ENCODE results near the gene NOPCHAP1. TPM values are rescaled to one million over a fixed set of nuclear protein-coding genes. Genes with fewer than 3 reads are reported as not detected.
"Not testable (repeated sequence)": the region's sequence is repeated elsewhere in the genome, so short reads cannot be mapped to it uniquely, and the experiment has no call there.

NOPCHAP1 gene
- total RNA-seq, 1 experiment from 2014 or later = 37.8 TPM

- no peaks in the 10 kb centered on the region for H4K20me1 ChIP-seq (ENCODE audit: low read length)
- H3K27ac ChIP-seq (ENCODE audit: low read length) = no peak overlapping the region
- TF ChIP-seq EZH2phosphoT487 (IDR thresholded peaks at IDR 0.05; ENCODE audit: borderline replicate concordance, low read length) = no peak
- TF ChIP-seq CTCF (conservative IDR thresholded peaks at IDR 0.05; ENCODE audit: low read depth, low read length) = no peak
- no peak for TF ChIP-seq EZH2 (IDR thresholded peaks at IDR 0.05; ENCODE audit: low read length, unreplicated experiment)
- H2AFZ ChIP-seq (ENCODE audit: low read length) = no peak overlapping the region
- no peak overlapping the region for H3K4me3 ChIP-seq (ENCODE audit: low read length)
- intact Hi-C loops (cut with micrococcal nuclease) = no loop called here
- CTCF ChIA-PET = no interaction called here
- no TSS peak for BruUV-seq (replicated peaks)
- peaks cover 8% of the 10 kb centered on the region; the same call in 1 of the 2 replicates for H3K4me1 ChIP-seq (ENCODE audit: insufficient read depth, low read length)
- no peak overlapping the region for H3K9ac ChIP-seq (ENCODE audit: low read length)
- POLR2A ChIA-PET (ENCODE audit: unreplicated experiment) = no interaction called here
- H3K27me3 ChIP-seq (ENCODE audit: low read length) = no peaks in the 10 kb centered on the region
- H3K36me3 ChIP-seq (ENCODE audit: low read depth, low read length) = no peaks in the 10 kb centered on the region
- H3K79me2 ChIP-seq (ENCODE audit: low read length) = no peaks in the 10 kb centered on the region
- no peak for DNase-seq
- no peaks in the 10 kb centered on the region for H3F3A ChIP-seq (ENCODE audit: low read length, unreplicated experiment)
- no peak overlapping the region for H3K4me2 ChIP-seq (ENCODE audit: low read length)
- H3K9me3 ChIP-seq (ENCODE audit: low read length) = no peaks in the 10 kb centered on the region
- ATAC-seq = peak; percentile 31
- 0 out of 2 replicates have a peak, but pooled peaks cover 4% of the 10 kb centered on the region for H3K9me2 ChIP-seq (replicated peaks; ENCODE audit: low read length)
Measured at GRCh38 chr12:104939089-104939488, 47.0 kb upstream of the NOPCHAP1 start.

GRCh38 chr12:104941454-104941853, 44.7 kb upstream of the NOPCHAP1 start:
- no peaks in the 10 kb centered on the region for H3F3A ChIP-seq (ENCODE audit: low read length, unreplicated experiment)
- H3K27me3 ChIP-seq (ENCODE audit: low read length) = no peaks in the 10 kb centered on the region
- TF ChIP-seq EZH2 (IDR thresholded peaks at IDR 0.05; ENCODE audit: low read length, unreplicated experiment) = no peak
- TF ChIP-seq CTCF (conservative IDR thresholded peaks at IDR 0.05; ENCODE audit: low read depth, low read length) = no peak
- no peak for TF ChIP-seq EZH2phosphoT487 (IDR thresholded peaks at IDR 0.05; ENCODE audit: borderline replicate concordance, low read length)
- H4K20me1 ChIP-seq (ENCODE audit: low read length) = no peaks in the 10 kb centered on the region
- POLR2A ChIA-PET (ENCODE audit: unreplicated experiment) = interaction anchor here (0.7 kb wide), 1 partner anchor 803 kb away, joined by 3 read pairs; the partner anchor contains the start of gene NFYB
- H3K9ac ChIP-seq (ENCODE audit: low read length) = no peak overlapping the region
- H3K4me2 ChIP-seq (ENCODE audit: low read length) = no peak overlapping the region
- H3K36me3 ChIP-seq (ENCODE audit: low read depth, low read length) = no peaks in the 10 kb centered on the region
- H3K4me3 ChIP-seq (ENCODE audit: low read length) = no peak overlapping the region
- H3K9me3 ChIP-seq (ENCODE audit: low read length) = no peaks in the 10 kb centered on the region
- DNase-seq (no peak), ATAC-seq (no peak)
- H3K79me2 ChIP-seq (ENCODE audit: low read length) = no peaks in the 10 kb centered on the region
- no peak overlapping the region for H2AFZ ChIP-seq (ENCODE audit: low read length)
- no TSS peak for BruUV-seq (replicated peaks)
- peaks cover 8% of the 10 kb centered on the region; the same call in 1 of the 2 replicates for H3K4me1 ChIP-seq (ENCODE audit: insufficient read depth, low read length)
- CTCF ChIA-PET = no interaction called here
- H3K9me2 ChIP-seq (replicated peaks; ENCODE audit: low read length) = no peaks in the 10 kb centered on the region
- intact Hi-C loops (cut with micrococcal nuclease) = no loop called here
- no peak overlapping the region for H3K27ac ChIP-seq (ENCODE audit: low read length)

- CTCF ChIA-PET = no interaction called here
Measured at GRCh38 chr12:104942075-104942474, 44.0 kb upstream of the NOPCHAP1 start.

GRCh38 chr12:104943401-104943800, 42.7 kb upstream of the NOPCHAP1 start:
- H3K9me2 ChIP-seq (replicated peaks; ENCODE audit: low read length); DNase-seq; H3F3A ChIP-seq (ENCODE audit: low read length, unreplicated experiment); BruUV-seq (replicated peaks); H3K9me3 ChIP-seq (ENCODE audit: low read length); intact Hi-C loops (cut with micrococcal nuclease); H3K79me2 ChIP-seq (ENCODE audit: low read length); H3K4me1 ChIP-seq (ENCODE audit: insufficient read depth, low read length); POLR2A ChIA-PET (ENCODE audit: unreplicated experiment); ATAC-seq; H3K36me3 ChIP-seq (ENCODE audit: low read depth, low read length); H3K4me2 ChIP-seq (ENCODE audit: low read length); CTCF ChIA-PET; H3K9ac ChIP-seq (ENCODE audit: low read length); H3K27ac ChIP-seq (ENCODE audit: low read length); H4K20me1 ChIP-seq (ENCODE audit: low read length); H2AFZ ChIP-seq (ENCODE audit: low read length); H3K27me3 ChIP-seq (ENCODE audit: low read length); H3K4me3 ChIP-seq (ENCODE audit: low read length): not testable (repeated sequence)

More at GRCh38 chr12:104942075-104942474, 44.0 kb upstream of the NOPCHAP1 start:
- H4K20me1 ChIP-seq (ENCODE audit: low read length) = no peaks in the 10 kb centered on the region
- H3K4me3 ChIP-seq (ENCODE audit: low read length) = no peak overlapping the region
- intact Hi-C loops (cut with micrococcal nuclease) = no loop called here
- H2AFZ ChIP-seq (ENCODE audit: low read length) = no peak overlapping the region
- no peaks in the 10 kb centered on the region for H3K79me2 ChIP-seq (ENCODE audit: low read length)
- H3K9ac ChIP-seq (ENCODE audit: low read length) = no peak overlapping the region
- peaks cover 8% of the 10 kb centered on the region; the same call in 1 of the 2 replicates for H3K4me1 ChIP-seq (ENCODE audit: insufficient read depth, low read length)
- H3K27me3 ChIP-seq (ENCODE audit: low read length) = no peaks in the 10 kb centered on the region
- no TSS peak for BruUV-seq (replicated peaks)
- H3K4me2 ChIP-seq (ENCODE audit: low read length) = no peak overlapping the region
- DNase-seq = peak; percentile 29
- no peaks in the 10 kb centered on the region for H3K9me3 ChIP-seq (ENCODE audit: low read length)
- ATAC-seq = no peak
- POLR2A ChIA-PET (ENCODE audit: unreplicated experiment) = interaction anchor here (0.8 kb wide), 1 partner anchor 1305 kb away, joined by 6 read pairs; no protein-coding TSS in a partner anchor
- TF ChIP-seq EZH2phosphoT487 (IDR thresholded peaks at IDR 0.05; ENCODE audit: borderline replicate concordance, low read length) (no peak), EZH2 (IDR thresholded peaks at IDR 0.05; ENCODE audit: low read length, unreplicated experiment) (no peak), CTCF (conservative IDR thresholded peaks at IDR 0.05; ENCODE audit: low read depth, low read length) (no peak)
- no peaks in the 10 kb centered on the region for H3F3A ChIP-seq (ENCODE audit: low read length, unreplicated experiment)
- no peaks in the 10 kb centered on the region for H3K36me3 ChIP-seq (ENCODE audit: low read depth, low read length)
- H3K27ac ChIP-seq (ENCODE audit: low read length) = no peak overlapping the region
- H3K9me2 ChIP-seq (replicated peaks; ENCODE audit: low read length) = no peaks in the 10 kb centered on the region

Measured in PC-3 (cell line).